Measurements from ENCODE around the gene GYPC.
"Not testable (repeated sequence)": the region's sequence is repeated elsewhere in the genome, so short reads cannot be mapped to it uniquely, and the experiment has no call there.

Gene GYPC

DNA sequence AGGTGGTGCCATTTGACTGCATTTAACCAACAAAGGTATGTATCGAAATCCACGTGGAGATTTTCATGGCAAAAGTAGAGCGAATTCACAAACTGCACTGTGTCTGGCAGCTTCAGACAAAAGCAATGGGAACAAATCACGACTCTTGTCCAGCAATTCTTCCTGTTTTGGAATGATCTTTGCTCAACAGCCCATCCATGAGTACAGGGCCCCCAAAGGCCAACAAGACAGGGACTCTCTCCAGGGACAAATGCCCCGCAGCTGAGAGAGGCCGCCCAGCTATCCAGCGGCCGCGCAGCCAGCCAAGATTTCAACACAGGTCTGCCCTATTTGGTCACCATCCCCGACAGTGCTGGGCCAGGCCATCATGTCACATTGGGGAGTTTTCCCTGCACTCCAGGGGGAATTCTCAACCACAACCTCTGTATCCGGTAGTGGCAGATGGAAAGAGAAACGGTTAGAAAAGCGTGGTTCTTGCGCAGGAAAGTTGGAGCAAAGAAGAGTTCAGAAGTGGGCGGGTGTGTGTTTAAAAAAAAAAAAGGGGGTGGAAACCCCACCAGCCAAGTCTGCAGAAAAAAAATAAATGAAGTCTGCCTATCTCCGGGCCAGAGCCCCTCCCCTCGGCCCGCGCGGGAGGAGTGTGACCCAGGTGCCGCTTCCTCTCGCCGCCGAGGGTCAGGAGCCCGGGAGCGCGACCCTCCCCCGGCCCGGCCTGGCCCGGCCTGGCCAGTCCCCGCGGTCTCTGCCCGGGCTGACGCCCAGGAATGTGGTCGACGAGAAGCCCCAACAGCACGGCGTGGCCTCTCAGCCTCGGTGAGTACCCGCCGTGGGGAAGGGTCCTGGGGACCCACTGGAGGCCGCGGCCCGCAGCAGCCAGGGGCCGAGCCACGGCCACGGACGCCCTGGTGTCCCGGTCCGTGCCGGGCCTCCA, at the start of gene GYPC:
GYPC (plus strand) TSS at position 659 of the 931 bp plus-strand sequence; CDS start at position 765, 106 bp downstream.
- DNase-seq (ENCODE audit: low spot score), result peak; percentile 52

DNA sequence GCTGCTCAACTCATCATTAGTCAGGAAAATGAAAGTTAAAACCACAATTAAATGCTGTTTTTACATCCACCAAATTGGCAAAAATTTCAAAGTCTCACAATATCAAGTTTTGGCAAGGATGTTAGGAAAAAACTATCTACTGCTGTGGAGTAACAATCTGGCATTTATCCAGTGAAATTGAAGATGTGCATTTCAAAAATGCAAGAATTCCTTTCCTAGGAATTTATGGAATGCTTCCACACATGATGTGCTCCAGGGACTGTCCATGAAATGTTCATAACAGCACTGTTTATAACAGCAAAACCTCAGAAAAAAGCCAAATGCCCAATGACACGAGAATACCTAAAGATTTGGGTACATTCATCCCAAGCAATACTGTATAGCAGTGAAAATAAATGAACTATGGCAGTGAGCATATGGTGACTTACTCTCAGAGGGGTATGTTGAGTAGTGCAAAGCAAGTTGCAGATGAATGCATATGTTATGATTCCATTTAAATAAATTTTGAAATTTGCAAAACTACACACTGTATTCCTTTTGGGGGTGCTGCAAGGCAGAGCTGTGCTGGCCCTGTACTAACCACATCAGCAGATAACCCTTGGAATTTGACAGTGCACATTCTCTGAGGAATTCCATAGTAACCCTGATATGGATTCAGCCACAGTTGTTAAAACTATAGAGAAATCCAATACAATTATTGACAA, 41.3 kb upstream of the GYPC start:
- no peak for DNase-seq (ENCODE audit: low spot score)

DNA sequence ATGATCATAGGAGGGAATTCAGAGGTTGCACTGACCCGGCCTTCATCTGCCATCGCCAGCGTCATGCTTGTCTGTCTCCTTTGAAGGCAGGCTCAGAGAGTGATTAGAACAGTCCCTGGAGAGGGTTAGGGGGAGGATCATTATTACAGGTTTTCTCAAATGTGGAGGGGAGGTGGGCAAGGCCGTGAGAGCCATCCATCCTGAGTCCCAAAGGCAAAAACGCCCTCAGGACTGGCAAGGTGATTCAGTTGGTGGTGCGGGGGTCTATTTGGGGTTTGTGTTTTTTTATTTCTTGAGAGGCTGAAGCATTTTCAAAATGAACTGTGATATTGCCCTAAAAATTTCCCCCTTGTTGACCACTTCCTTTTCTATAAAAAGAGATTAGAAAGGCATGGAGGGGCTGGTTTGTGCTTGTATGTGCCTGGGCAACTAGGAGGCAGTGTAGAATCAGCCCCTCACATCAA, 39.3 kb upstream of the GYPC start:
- DNase-seq (ENCODE audit: low spot score), result no peak

DNA sequence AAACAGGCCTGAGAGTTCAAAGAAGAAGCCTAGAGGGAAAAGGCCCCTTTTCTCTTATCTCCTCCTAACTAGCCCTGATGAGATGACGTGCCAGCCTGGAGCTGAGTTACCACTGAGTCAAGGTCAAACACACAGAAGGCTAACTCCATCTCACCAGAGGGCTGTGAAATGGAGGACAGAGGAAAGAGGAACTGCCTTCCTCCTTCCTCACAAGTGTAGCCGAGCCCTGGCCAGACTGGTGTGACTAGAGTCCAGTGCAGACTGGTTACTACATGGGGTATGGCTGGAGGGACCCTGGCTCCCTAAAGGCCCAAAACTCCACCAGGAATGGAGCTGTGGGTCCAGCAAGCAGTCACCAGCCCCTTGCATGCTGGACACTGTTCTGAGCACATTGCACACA, 35.7 kb upstream of the GYPC start:
- DNase-seq (ENCODE audit: low spot score), result no peak

DNA sequence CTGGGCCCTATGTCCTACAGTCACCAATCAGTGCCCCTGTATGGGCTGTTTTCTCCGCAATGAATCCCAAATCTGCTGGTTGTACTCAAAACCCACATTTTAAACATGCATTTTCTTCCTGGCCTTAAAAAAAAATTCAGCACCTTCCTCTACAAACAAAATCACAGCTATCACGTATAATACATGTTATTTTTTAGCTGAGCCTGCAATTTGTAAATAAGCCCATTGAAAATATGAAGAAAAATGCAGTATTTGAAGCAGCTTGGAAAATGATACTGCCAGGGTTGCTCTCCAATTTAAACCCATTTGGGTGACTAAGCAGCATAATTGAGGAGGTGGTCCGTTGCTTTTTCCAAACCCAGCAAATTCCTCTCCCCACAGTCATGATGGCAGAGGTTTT, 33.0 kb upstream of the GYPC start:
- no peak for DNase-seq (ENCODE audit: low spot score)

DNA sequence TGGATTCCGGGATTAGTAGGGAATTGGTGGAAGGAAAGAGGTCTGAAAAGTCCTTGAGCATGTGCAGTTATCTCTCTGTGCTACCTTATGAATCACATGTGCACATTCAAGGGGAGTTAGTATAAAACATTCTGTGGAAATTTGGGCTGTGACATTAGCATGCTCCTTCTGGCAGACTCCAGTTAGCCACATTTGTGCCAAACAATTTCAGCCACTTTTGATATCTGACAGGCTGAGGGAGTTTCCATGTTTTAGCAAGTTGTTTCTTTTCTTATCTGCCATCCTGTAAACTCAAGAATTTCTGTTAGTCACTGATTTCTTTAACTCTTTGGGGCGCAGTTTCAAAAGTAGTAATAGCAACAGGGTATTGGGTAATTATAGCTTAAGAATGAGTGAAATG, 28.3 kb upstream of the GYPC start:
- no peak for DNase-seq (ENCODE audit: low spot score)

GRCh38 chr2:126634273-126634861, 21.6 kb upstream of the GYPC start:
- DNase-seq (ENCODE audit: low spot score), result peak; percentile 38

GRCh38 chr2:126635281-126635680, 20.7 kb upstream of the GYPC start:
- DNase-seq (ENCODE audit: low spot score), result no peak

DNA sequence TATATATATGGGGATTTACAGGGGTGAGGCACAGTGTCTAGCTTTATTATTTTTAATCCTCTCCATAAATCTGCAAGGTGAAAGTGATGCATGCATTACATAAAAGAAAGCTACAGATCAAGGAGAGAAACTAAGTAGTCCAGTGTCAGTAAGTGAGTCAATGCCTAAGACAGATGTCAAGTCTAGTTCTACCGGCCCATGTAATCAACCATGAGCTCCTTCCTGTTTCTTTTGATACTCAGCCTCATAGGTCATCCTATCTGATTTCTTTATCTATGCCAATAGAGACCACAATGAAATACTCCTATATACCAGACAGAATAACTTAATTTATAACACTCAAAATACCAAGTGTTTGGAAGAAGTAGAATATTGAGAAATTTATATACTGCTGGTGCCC, 20.2 kb upstream of the GYPC start:
- DNase-seq (ENCODE audit: low spot score), result no peak

DNA sequence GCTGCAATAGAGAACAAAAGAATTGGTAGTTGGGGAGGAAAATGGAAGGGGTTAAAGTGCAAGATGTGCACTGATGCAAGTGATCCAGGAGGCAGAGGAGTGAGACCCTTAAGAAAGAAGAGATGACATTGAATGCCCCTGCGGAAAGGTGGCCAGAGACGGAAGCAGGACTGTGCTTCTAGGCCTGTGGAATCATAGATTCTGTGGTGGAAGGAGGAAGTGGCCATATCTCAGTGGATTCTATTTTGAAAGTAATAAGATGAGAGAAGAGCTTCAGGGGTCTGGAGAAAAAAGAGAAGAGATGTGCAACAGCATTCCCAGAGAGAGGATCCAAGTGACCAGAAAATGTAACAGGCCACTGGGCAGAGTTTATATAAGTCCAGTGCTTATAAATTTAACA, 18.6 kb upstream of the GYPC start:
- no peak for DNase-seq (ENCODE audit: low spot score)

- no peak for DNase-seq (ENCODE audit: low spot score)
These were observed 17.2 kb upstream of the GYPC start for GRCh38 chr2:126638746-126639145.

DNA sequence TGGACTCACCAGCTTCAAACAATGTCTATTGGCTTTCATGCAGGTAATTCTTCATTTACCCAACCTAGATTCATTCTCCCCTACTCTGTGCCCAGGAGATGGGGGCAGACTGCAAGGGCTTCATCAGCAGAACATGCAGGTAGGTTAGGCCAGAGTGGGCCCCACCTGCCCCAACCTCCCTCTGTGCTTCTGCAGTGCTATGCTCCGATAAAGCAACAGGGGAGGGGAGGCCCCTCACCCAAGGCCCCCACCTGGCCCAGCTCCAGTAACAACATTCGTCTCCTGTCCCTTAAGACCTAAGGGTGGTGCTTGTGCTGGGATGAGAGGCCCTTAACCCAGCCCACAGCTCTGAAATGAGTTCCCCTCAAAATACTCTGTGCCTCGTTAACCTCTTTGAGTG, 16.7 kb upstream of the GYPC start:
- no peak for DNase-seq (ENCODE audit: low spot score)

DNA sequence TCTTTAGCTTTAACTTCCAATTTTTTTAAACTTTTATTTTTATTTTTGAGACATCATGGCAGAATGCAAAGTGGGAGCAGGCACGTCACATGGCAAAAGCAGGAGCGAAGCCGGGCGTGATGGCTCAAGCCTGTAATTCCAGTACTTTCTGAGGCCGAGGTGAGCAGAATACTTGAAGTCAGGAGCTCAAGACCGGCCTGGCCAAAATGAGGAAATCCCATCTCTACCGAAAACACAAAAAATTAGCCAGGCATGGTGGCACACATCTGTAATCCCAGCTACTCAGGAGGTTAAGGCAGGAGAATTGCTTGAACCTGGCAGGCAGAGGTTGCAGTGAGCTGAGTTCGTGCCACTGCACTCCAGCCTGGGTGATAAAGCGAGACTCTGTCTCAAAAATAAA, 14.7 kb upstream of the GYPC start:
- not testable (repeated sequence) for DNase-seq (ENCODE audit: low spot score)

- no peak for DNase-seq (ENCODE audit: low spot score)
These were observed 13.9 kb upstream of the GYPC start for GRCh38 chr2:126642031-126642430.

- DNase-seq (ENCODE audit: low spot score), result no peak
These were observed 12.5 kb upstream of the GYPC start for GRCh38 chr2:126643431-126643830.

DNA sequence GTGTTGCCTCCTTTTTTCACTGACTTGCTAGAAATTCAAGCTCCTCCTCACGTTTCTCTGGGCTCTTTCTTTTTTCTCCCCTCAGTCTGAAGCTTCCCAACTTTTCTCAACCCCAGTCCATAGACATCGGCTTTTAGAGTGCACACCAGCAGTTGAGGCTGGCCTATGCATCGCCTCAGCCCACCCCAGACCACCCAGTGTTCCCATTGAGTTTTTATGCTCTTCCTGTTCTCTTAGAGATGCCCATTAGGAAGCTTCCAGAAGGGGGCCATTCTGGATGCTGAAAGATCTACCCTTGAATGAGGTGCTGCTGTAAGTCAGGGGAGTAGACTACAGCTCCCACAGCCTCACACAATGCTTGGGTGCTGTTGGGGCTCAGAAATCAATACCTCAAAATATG, 12.0 kb upstream of the GYPC start:
- no peak for DNase-seq (ENCODE audit: low spot score)

GRCh38 chr2:126644630-126645191, 11.2 kb upstream of the GYPC start:
- no peak for DNase-seq (ENCODE audit: low spot score)

DNA sequence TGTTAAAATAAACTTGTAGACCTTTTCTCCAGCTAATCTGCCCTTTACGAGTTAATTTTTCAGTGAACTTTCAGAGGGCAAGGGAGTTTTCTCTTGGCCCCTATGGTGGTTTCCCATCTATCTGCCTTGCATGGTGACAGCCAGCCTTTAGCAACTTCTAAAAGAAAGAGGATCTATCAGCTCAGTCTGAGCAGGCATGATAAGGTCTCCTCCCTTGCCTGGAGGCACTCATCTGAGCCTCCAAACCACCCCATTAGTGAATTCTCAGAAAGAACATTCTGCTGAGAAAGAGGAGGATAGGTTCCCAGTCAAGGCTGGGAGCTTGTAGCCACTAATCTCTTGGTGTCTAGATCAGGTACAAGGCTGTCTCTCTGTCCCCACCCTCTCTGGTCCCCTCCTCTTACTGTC, 10.7 kb upstream of the GYPC start:
- DNase-seq (ENCODE audit: low spot score), result no peak

- no peak for DNase-seq (ENCODE audit: low spot score)
These were observed 9.9 kb upstream of the GYPC start for GRCh38 chr2:126646026-126646425.

GRCh38 chr2:126647714-126648344, 8.1 kb upstream of the GYPC start:
- not testable (repeated sequence) for DNase-seq (ENCODE audit: low spot score)

DNA sequence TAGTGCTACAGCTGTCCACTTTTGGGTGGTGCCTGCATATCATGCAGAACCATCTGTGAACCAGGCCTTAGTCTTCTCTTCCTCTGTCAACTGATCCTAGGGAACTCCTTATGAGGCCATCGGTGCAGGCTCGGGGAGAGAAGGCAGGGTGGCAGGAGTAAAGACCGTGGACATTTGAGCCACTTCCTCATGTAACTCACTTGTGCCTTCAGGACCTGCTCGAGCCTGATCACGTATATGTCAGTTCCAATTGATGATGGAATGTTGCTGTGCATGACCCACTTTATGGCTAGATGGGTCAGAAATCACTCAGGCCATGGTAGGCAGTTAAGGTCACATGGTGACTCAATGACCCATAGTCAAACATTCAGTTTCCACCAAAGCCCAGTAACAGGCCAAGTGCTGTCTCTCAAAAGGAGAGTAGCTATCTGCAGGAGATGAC, 7.6 kb upstream of the GYPC start:
- DNase-seq (ENCODE audit: low spot score), result not testable (repeated sequence)

DNA sequence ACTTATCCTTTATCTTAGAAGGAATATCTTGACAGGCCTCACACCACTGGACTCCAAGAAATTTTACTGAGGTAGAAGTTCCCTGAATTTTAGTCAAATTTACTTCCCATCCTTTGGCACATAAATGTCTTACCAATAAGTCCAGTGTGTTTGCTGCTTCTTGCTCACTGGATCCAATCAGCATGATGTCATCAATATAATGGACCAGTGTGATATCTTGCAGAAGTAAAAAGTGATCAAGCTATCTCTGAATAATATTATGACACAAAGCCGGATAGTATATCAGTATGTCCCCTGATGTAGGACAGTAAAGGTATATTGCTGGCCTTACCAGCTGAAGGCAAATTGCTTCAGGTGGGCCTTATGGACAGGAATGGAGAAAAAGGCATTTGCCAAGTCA, 6.9 kb upstream of the GYPC start:
- DNase-seq (ENCODE audit: low spot score), result no peak

All from CD4-positive, alpha-beta T cell treated with Interleukin-6 at 100 ng/mL for 8 hours (primary cell).